ENCODE measurements around the gene TAS2R41.

Gene TAS2R41

GRCh38 chr7:143444063-143444782, 33.5 kb upstream of the TAS2R41 start:
- Histone ChIP-seq H3K36me3 (ENCODE audit: control insufficient read depth, insufficient read depth, low read length) (no peaks in the 10 kb centered on the region), H3K9me3 (ENCODE audit: control insufficient read depth, insufficient read depth, low read length) (no peaks in the 10 kb centered on the region), H3K27me3 (ENCODE audit: control insufficient read depth, insufficient read depth, low read length) (no peaks in the 10 kb centered on the region), H3K4me3 (ENCODE audit: low read depth, low read length) (no peak overlapping the region), H3K27ac (ENCODE audit: low read depth, low read length) (no peak overlapping the region), H3K9ac (ENCODE audit: low read depth, low read length) (no peak overlapping the region), H3K4me1 (ENCODE audit: control insufficient read depth, insufficient read depth, low read length) (peaks cover 6% of the 10 kb centered on the region)

DNA sequence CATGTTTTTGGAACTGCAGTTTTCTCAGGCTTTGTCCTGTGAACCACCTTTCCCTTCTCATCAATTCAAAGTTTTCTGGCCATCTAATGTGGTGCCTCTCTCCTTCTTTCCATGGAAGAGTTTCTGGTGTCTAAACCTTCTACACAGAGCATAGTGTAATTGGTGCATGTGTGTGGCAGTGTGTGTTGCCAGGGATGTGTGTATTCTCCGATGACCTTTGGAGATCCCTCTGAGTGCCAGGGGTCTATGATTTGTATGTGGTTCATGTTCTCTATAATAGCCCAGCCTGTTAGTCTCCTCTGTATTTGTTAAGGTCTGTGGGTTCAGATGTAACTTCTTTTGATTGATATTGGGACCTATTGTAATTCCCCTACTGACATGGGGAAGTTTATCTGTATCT, 32.9 kb upstream of the TAS2R41 start:
- Histone ChIP-seq H3K9ac (ENCODE audit: low read depth, low read length) (no peak overlapping the region), H3K4me1 (ENCODE audit: control insufficient read depth, insufficient read depth, low read length) (peaks cover 6% of the 10 kb centered on the region), H3K36me3 (ENCODE audit: control insufficient read depth, insufficient read depth, low read length) (no peaks in the 10 kb centered on the region), H3K27ac (ENCODE audit: low read depth, low read length) (no peak overlapping the region), H3K9me3 (ENCODE audit: control insufficient read depth, insufficient read depth, low read length) (no peaks in the 10 kb centered on the region), H3K27me3 (ENCODE audit: control insufficient read depth, insufficient read depth, low read length) (no peaks in the 10 kb centered on the region), H3K4me3 (ENCODE audit: low read depth, low read length) (no peak overlapping the region)

GRCh38 chr7:143447466-143447865, 30.2 kb upstream of the TAS2R41 start:
- no peak overlapping the region for H3K27ac ChIP-seq (ENCODE audit: low read depth, low read length)
- H3K9me3 ChIP-seq (ENCODE audit: control insufficient read depth, insufficient read depth, low read length), result no peaks in the 10 kb centered on the region
- no peaks in the 10 kb centered on the region for H3K27me3 ChIP-seq (ENCODE audit: control insufficient read depth, insufficient read depth, low read length)
- no peak overlapping the region for H3K4me3 ChIP-seq (ENCODE audit: low read depth, low read length)
- peaks cover 6% of the 10 kb centered on the region for H3K4me1 ChIP-seq (ENCODE audit: control insufficient read depth, insufficient read depth, low read length)
- no peaks in the 10 kb centered on the region for H3K36me3 ChIP-seq (ENCODE audit: control insufficient read depth, insufficient read depth, low read length)
- H3K9ac ChIP-seq (ENCODE audit: low read depth, low read length), result no peak overlapping the region

GRCh38 chr7:143448429-143448828, 29.2 kb upstream of the TAS2R41 start:
- H3K36me3 ChIP-seq (ENCODE audit: control insufficient read depth, insufficient read depth, low read length), result no peaks in the 10 kb centered on the region
- no peak overlapping the region for H3K4me3 ChIP-seq (ENCODE audit: low read depth, low read length)
- peaks cover 6% of the 10 kb centered on the region for H3K4me1 ChIP-seq (ENCODE audit: control insufficient read depth, insufficient read depth, low read length)
- no peaks in the 10 kb centered on the region for H3K9me3 ChIP-seq (ENCODE audit: control insufficient read depth, insufficient read depth, low read length)
- H3K27me3 ChIP-seq (ENCODE audit: control insufficient read depth, insufficient read depth, low read length), result no peaks in the 10 kb centered on the region
- H3K27ac ChIP-seq (ENCODE audit: low read depth, low read length), result no peak overlapping the region
- H3K9ac ChIP-seq (ENCODE audit: low read depth, low read length), result no peak overlapping the region

- Histone ChIP-seq H3K9me3 (ENCODE audit: control insufficient read depth, insufficient read depth, low read length) (no peaks in the 10 kb centered on the region), H3K27me3 (ENCODE audit: control insufficient read depth, insufficient read depth, low read length) (no peaks in the 10 kb centered on the region), H3K4me3 (ENCODE audit: low read depth, low read length) (no peak overlapping the region), H3K9ac (ENCODE audit: low read depth, low read length) (no peak overlapping the region), H3K27ac (ENCODE audit: low read depth, low read length) (no peak overlapping the region), H3K4me1 (ENCODE audit: control insufficient read depth, insufficient read depth, low read length) (peaks cover 6% of the 10 kb centered on the region), H3K36me3 (ENCODE audit: control insufficient read depth, insufficient read depth, low read length) (no peaks in the 10 kb centered on the region)
These were observed 27.9 kb upstream of the TAS2R41 start for GRCh38 chr7:143449793-143450192.

- H3K27ac ChIP-seq (ENCODE audit: low read depth, low read length), result no peak overlapping the region
- no peak overlapping the region for H3K9ac ChIP-seq (ENCODE audit: low read depth, low read length)
- H3K36me3 ChIP-seq (ENCODE audit: control insufficient read depth, insufficient read depth, low read length), result no peaks in the 10 kb centered on the region
- no peaks in the 10 kb centered on the region for H3K4me1 ChIP-seq (ENCODE audit: control insufficient read depth, insufficient read depth, low read length)
- H3K27me3 ChIP-seq (ENCODE audit: control insufficient read depth, insufficient read depth, low read length), result no peaks in the 10 kb centered on the region
- H3K9me3 ChIP-seq (ENCODE audit: control insufficient read depth, insufficient read depth, low read length), result no peaks in the 10 kb centered on the region
- no peak overlapping the region for H3K4me3 ChIP-seq (ENCODE audit: low read depth, low read length)
These were observed 26.6 kb upstream of the TAS2R41 start for GRCh38 chr7:143451122-143451521.

DNA sequence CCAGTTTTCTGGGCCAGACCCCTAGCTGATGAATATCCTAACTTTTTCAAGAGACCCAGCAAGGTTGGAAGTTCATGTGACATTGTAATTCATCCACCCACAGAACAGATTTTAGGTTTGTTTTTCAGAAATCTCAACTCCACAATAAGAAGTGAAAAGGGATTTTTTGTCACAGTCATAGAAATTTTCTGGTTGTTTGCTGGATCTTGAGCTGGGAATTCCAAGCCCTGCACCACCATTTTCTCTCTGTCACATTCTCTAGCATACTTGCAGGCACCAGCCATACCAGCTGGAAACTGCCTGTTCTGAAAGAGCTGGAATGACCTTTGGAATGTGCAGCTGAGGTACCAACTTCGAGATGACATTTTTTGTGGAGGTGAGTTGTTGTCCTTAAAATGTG, 25.9 kb upstream of the TAS2R41 start:
- Histone ChIP-seq H3K9me3 (ENCODE audit: control insufficient read depth, insufficient read depth, low read length) (no peaks in the 10 kb centered on the region), H3K4me3 (ENCODE audit: low read depth, low read length) (no peak overlapping the region), H3K9ac (ENCODE audit: low read depth, low read length) (no peak overlapping the region), H3K4me1 (ENCODE audit: control insufficient read depth, insufficient read depth, low read length) (no peaks in the 10 kb centered on the region), H3K27ac (ENCODE audit: low read depth, low read length) (no peak overlapping the region), H3K27me3 (ENCODE audit: control insufficient read depth, insufficient read depth, low read length) (no peaks in the 10 kb centered on the region), H3K36me3 (ENCODE audit: control insufficient read depth, insufficient read depth, low read length) (no peaks in the 10 kb centered on the region)

DNA sequence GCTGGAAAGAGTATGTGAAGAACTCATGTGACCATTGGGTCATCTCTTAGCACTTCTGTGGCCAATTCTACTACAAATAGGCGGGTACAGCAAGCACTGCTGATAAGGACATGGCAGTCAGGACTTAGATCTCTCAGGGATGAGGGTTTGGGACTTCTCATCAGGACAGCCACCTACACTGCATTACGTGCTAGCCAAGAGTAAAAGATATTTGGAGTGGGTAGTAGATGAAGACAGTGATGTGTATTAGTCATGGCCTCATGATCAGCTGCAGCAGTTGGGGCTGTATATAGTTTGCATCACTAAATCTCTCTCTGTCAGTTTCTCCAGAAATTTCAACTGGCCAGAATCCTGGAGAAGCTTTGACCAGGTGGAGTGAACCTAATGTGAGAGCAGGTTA, 25.2 kb upstream of the TAS2R41 start:
- H3K4me1 ChIP-seq (ENCODE audit: control insufficient read depth, insufficient read depth, low read length), result no peaks in the 10 kb centered on the region
- H3K9me3 ChIP-seq (ENCODE audit: control insufficient read depth, insufficient read depth, low read length), result no peaks in the 10 kb centered on the region
- no peaks in the 10 kb centered on the region for H3K36me3 ChIP-seq (ENCODE audit: control insufficient read depth, insufficient read depth, low read length)
- no peak overlapping the region for H3K27ac ChIP-seq (ENCODE audit: low read depth, low read length)
- H3K27me3 ChIP-seq (ENCODE audit: control insufficient read depth, insufficient read depth, low read length), result no peaks in the 10 kb centered on the region
- no peak overlapping the region for H3K9ac ChIP-seq (ENCODE audit: low read depth, low read length)
- H3K4me3 ChIP-seq (ENCODE audit: low read depth, low read length), result no peak overlapping the region

DNA sequence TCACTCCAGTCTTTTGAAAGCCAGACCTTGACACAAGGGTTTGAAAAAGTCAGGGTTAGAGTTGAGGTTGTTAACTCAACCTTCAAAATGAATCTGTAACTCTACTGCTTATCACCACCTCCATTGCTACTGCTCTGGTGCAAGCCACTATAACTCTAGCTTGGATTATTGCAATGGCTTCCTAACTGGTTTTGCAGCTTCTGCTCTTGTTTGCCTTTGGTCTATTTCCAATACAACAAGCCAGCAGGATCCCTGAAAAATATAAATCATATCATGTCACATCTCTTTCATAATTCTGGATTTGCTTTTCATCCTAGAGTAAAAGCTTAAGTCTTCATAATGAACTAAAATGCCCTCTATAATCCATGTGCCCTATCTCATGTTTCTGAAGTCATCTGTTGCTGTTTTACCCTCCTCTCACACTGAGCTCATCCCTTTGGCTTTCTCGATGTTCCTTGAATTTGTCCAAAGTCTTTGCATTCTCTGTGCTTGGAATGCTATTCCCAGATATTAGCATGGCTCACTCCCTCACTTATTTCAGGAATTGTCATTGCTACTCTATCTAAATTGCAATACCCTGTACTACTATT, 23.5 kb upstream of the TAS2R41 start:
- no peaks in the 10 kb centered on the region for H3K27me3 ChIP-seq (ENCODE audit: control insufficient read depth, insufficient read depth, low read length)
- no peaks in the 10 kb centered on the region for H3K36me3 ChIP-seq (ENCODE audit: control insufficient read depth, insufficient read depth, low read length)
- no peak overlapping the region for H3K4me3 ChIP-seq (ENCODE audit: low read depth, low read length)
- no peak overlapping the region for H3K9ac ChIP-seq (ENCODE audit: low read depth, low read length)
- H3K4me1 ChIP-seq (ENCODE audit: control insufficient read depth, insufficient read depth, low read length), result no peaks in the 10 kb centered on the region
- no peaks in the 10 kb centered on the region for H3K9me3 ChIP-seq (ENCODE audit: control insufficient read depth, insufficient read depth, low read length)
- H3K27ac ChIP-seq (ENCODE audit: low read depth, low read length), result no peak overlapping the region

DNA sequence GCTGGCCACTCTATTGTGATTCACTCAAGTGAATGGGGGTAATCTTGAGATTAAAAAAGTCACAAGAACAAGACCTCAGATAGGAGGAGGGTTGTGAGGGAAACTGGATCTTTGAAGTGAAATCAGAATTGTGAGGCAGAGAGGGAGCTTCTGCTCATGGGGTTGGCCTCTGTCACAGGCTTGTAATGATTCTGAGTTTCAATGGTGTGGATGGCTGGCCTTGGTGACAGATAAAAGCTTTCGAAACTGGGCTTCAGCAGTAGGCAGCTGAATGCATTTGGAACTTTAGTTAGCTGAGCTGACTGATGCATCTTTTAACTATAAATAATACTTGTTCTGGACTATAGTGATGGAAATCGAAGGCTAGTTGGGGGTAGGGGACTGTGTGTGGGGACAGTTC, 22.2 kb upstream of the TAS2R41 start:
- H3K27me3 ChIP-seq (ENCODE audit: control insufficient read depth, insufficient read depth, low read length), result no peaks in the 10 kb centered on the region
- no peaks in the 10 kb centered on the region for H3K4me1 ChIP-seq (ENCODE audit: control insufficient read depth, insufficient read depth, low read length)
- H3K9ac ChIP-seq (ENCODE audit: low read depth, low read length), result no peak overlapping the region
- H3K27ac ChIP-seq (ENCODE audit: low read depth, low read length), result no peak overlapping the region
- no peaks in the 10 kb centered on the region for H3K36me3 ChIP-seq (ENCODE audit: control insufficient read depth, insufficient read depth, low read length)
- no peak overlapping the region for H3K4me3 ChIP-seq (ENCODE audit: low read depth, low read length)
- no peaks in the 10 kb centered on the region for H3K9me3 ChIP-seq (ENCODE audit: control insufficient read depth, insufficient read depth, low read length)

DNA sequence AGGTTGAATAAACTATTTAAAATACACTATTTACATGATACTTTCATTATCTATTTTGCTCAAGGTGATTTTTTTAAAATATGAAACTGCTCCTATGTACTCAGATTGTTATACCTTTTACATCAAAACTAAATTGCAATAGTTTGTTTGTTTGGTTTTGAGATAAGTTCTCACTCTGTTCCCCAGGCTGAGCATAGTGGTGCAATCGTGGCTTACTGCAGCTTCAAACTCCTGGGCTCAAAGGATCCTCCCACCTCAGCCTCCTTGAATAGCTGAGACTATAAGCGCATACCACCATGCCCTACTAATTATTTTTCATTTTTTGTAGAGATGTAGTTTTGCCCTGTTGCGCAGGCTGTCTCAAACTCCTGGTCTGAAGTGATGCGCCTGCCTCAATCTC, 21.7 kb upstream of the TAS2R41 start:
- no peaks in the 10 kb centered on the region for H3K27me3 ChIP-seq (ENCODE audit: control insufficient read depth, insufficient read depth, low read length)
- H3K9me3 ChIP-seq (ENCODE audit: control insufficient read depth, insufficient read depth, low read length), result no peaks in the 10 kb centered on the region
- no peak overlapping the region for H3K4me3 ChIP-seq (ENCODE audit: low read depth, low read length)
- no peak overlapping the region for H3K9ac ChIP-seq (ENCODE audit: low read depth, low read length)
- no peak overlapping the region for H3K27ac ChIP-seq (ENCODE audit: low read depth, low read length)
- no peaks in the 10 kb centered on the region for H3K4me1 ChIP-seq (ENCODE audit: control insufficient read depth, insufficient read depth, low read length)
- no peaks in the 10 kb centered on the region for H3K36me3 ChIP-seq (ENCODE audit: control insufficient read depth, insufficient read depth, low read length)
